ENCODE measurements around the gene DOK6. TPM values are rescaled to one million over a fixed set of nuclear protein-coding genes. Genes with fewer than 3 reads are reported as not detected.

DOK6 gene
- total RNA-seq, 4 donors from 2014 or later: 0.34 to 10.8 (median 0.52) TPM

DNA sequence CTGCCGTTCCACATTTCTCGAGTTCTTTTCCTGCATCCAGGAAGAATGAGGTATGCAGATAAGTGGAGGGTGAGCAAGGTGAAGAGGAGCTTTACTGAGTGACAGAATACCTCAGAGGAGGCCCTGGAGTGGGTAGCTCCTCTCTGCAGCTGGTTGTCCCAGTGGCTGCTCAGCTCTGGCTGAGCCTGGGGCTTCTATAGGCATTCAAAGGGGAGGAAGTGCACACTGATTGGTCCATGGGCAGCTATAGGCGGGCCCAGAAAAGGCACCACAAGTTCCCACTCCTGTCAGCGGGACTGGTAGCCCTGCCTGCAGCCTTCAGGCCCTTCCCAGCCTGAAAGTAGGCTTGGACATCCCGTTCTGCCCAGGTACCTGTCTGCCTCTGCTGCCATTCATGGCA lies 94.7 kb downstream of the DOK6 start:
- TF ChIP-seq, protein P1, sequence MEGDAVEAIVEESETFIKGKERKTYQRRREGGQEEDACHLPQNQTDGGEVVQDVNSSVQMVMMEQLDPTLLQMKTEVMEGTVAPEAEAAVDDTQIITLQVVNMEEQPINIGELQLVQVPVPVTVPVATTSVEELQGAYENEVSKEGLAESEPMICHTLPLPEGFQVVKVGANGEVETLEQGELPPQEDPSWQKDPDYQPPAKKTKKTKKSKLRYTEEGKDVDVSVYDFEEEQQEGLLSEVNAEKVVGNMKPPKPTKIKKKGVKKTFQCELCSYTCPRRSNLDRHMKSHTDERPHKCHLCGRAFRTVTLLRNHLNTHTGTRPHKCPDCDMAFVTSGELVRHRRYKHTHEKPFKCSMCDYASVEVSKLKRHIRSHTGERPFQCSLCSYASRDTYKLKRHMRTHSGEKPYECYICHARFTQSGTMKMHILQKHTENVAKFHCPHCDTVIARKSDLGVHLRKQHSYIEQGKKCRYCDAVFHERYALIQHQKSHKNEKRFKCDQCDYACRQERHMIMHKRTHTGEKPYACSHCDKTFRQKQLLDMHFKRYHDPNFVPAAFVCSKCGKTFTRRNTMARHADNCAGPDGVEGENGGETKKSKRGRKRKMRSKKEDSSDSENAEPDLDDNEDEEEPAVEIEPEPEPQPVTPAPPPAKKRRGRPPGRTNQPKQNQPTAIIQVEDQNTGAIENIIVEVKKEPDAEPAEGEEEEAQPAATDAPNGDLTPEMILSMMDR (IDR thresholded peaks at IDR 0.05; ENCODE audit: low read depth): no peak

GRCh38 chr18:69495841-69496533 lies 95.3 kb downstream of the DOK6 start:
- TF ChIP-seq, protein P1 (IDR thresholded peaks at IDR 0.05; ENCODE audit: low read depth): no peak

GRCh38 chr18:69518989-69519388 lies 118.3 kb downstream of the DOK6 start:
- TF ChIP-seq, protein P1 (IDR thresholded peaks at IDR 0.05; ENCODE audit: low read depth): no peak

DNA sequence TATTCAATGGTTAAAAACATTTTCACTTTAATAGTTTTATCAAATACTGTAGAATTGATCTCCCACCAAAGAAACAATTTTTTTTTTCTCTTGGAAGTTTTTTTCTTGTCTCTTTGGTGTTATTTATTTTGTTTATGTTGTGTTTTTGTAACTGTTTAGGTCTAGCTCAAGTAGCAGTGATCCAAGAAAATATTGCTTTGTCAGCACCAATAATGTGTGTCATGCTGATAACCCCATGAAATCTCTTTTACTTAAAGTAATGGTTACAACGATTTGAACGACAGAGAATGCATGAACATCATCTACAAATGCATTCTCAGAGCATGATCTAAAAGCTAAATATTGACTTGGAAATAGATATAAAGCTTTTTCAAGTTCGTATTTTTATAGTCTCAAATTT lies 122.9 kb downstream of the DOK6 start:
- TF ChIP-seq, protein P1 (IDR thresholded peaks at IDR 0.05; ENCODE audit: low read depth): no peak

DNA sequence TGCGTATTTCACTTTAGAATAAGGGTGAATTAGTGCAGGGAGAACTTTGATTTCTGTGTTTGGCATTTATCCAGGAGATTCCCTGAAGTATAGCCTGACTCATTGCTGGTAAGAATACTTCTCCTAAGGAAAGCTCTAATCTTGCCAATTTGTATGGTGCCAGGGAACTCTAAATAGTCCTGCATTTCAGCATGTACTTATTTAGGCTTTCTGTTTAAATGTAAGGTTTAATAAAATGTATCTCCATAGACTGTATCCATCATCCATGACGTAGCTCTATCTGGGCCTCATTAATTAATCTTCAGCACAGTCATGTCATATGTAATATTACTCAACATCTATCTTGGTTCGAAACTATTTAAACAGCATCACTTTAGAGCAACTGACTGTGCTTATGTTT lies 127.7 kb downstream of the DOK6 start:
- TF ChIP-seq, protein P1 (IDR thresholded peaks at IDR 0.05; ENCODE audit: low read depth): no peak

GRCh38 chr18:69529151-69529550 lies 128.5 kb downstream of the DOK6 start:
- TF ChIP-seq, protein P1 (IDR thresholded peaks at IDR 0.05; ENCODE audit: low read depth): no peak

GRCh38 chr18:69531973-69532372 lies 131.3 kb downstream of the DOK6 start:
- TF ChIP-seq, protein P1 (IDR thresholded peaks at IDR 0.05; ENCODE audit: low read depth): no peak
